Natural killer cell (primary cell): Measurements from ENCODE around the gene FAM199X. TPM values are rescaled to one million over a fixed set of nuclear protein-coding genes. Genes with fewer than 3 reads are reported as not detected.
"Not testable (repeated sequence)": the region's sequence is repeated elsewhere in the genome, so short reads cannot be mapped to it uniquely, and the experiment has no call there.

Experiments used
- ATAC-seq, 3 donors: fragments of 150-1000 bp in 2 of 3; fragments of 200-7000 bp in 1 of 3; cut with Tn5 transposase; 1 replicate in 1 of 3; 2 replicates in 2 of 3; pipeline ENCODE4 v1.10.0; 2021; ENCODE audit warnings: mild to moderate bottlenecking in 2 of 3, moderate library complexity in 2 of 3
- DNase-seq, 2 donors: peaks; one replicate each; pipeline versions ENCODE4 v3.0.0 to v3.0.0-alpha.2; 2013 to 2021; ENCODE audit warnings: mixed read lengths in 1 of 2
- H3K27ac ChIP-seq: one replicate; pipeline ENCODE4 v1.5.1; 2013; ENCODE audit warnings: mild to moderate bottlenecking, low read length
- H3K27me3 ChIP-seq: one replicate; pipeline ENCODE4 v1.6.1; 2013; ENCODE audit warnings: low read length; ENCODE audit not compliant: control insufficient read depth, insufficient read depth
- H3K36me3 ChIP-seq: one replicate; pipeline ENCODE4 v1.6.1; 2013; ENCODE audit warnings: low read length; ENCODE audit not compliant: control insufficient read depth, insufficient read depth
- H3K4me1 ChIP-seq: one replicate; pipeline ENCODE4 v1.6.1; 2013; ENCODE audit warnings: low read length; ENCODE audit not compliant: control insufficient read depth, insufficient read depth
- H3K4me3 ChIP-seq: one replicate; pipeline ENCODE4 v1.5.1; 2013; ENCODE audit warnings: low read length
- H3K9me3 ChIP-seq: one replicate; pipeline ENCODE4 v1.6.1; 2013; ENCODE audit warnings: low read length; ENCODE audit not compliant: control insufficient read depth, insufficient read depth
- H3K27ac Mint-ChIP-seq, 2 donors: one replicate each; pipeline ENCODE4 v1.8.0; 2022; ENCODE audit warnings: mild to moderate bottlenecking in 2 of 2, mixed read lengths in 2 of 2, moderate library complexity in 1 of 2
- H3K27me3 Mint-ChIP-seq, 2 donors: one replicate each; pipeline ENCODE4 v1.8.0; 2022; ENCODE audit warnings: low read depth in 2 of 2, mixed read lengths in 2 of 2
- H3K36me3 Mint-ChIP-seq: one replicate; pipeline ENCODE4 v1.8.0; 2022; ENCODE audit warnings: mixed read lengths
- H3K4me1 Mint-ChIP-seq, 2 donors: one replicate each; pipeline ENCODE4 v1.8.0; 2022; ENCODE audit warnings: mixed read lengths in 2 of 2
- H3K4me3 Mint-ChIP-seq: one replicate; pipeline ENCODE4 v1.8.0; 2022; ENCODE audit warnings: mild to moderate bottlenecking, moderate library complexity, mixed read lengths
- H3K9me3 Mint-ChIP-seq, 2 donors: one replicate each; pipeline ENCODE4 v1.8.0; 2022; ENCODE audit warnings: mixed read lengths in 2 of 2
- WGBS: methylation state at CpG from one replicate; pipeline ENCODE4 v1.1.7; 2013; ENCODE audit warnings: missing lambda C conversion rate; ENCODE audit not compliant: insufficient coverage; 5-methylcytosine and 5-hydroxymethylcytosine counted together
- intact Hi-C: fragments of 100-400 bp; cut with micrococcal nuclease; formaldehyde crosslinking; loops from one replicate; pipeline ENCODE4 v1.14.2; 2022
- total RNA-seq, 4 donors: library from RNA; stranded (reverse); fragments of 120-200 nt in 1 of 4; gene quantifications; one replicate each; pipeline versions ENCODE4 v1.2.3 to v1.2.4, GENCODE V29; 2013 to 2022
- TF ChIP-seq, protein P1 (sequence below): fragments of 200-600 bp; IDR thresholded peaks from one replicate; pipeline ENCODE4 v1.8.0; 2022; ENCODE audit warnings: antibody characterized with exemption

The FAM199X gene
- total RNA-seq, 3 donors from 2014 or later (not counting 1 experiment from before 2014, with no cell fraction given) = 31.9 to 35.9 (median 32.6) TPM

DNA sequence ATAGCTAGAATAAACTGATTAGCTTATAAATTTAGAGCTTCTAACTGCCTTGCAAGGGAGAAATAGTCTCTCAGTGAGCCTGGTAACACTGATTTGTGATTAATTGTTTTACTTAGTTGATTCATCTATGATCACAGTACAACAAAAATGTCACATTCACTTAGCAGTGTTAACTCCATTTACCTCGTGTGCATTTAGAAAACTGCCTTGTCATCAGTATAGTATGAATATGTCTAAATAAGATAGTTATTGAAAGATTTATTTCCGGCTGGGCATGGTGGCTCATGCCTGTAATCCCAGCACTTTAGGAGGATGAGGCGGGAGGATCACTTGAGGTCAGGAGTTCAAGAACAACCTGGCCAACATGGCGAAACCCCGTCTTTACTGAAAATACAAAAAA lies 39.3 kb downstream of the FAM199X start:
- 95% methylated on average over 4 of the region's 5 CpGs for WGBS
- intact Hi-C loops = no loop called here
- no peaks in the 10 kb centered on the region for H3K9me3 Mint-ChIP-seq
- H3K4me3 Mint-ChIP-seq = no peak overlapping the region
- H3K27me3 Mint-ChIP-seq = peaks cover 2 to 7% of the 10 kb centered on the region in 2 donors
- no peak overlapping the region for H3K27ac Mint-ChIP-seq
- no peak for ATAC-seq
- no peak for DNase-seq
- H3K4me1 Mint-ChIP-seq = no peaks in the 10 kb centered on the region
- H3K27me3 ChIP-seq = no peaks in the 10 kb centered on the region
- TF ChIP-seq, protein P1, sequence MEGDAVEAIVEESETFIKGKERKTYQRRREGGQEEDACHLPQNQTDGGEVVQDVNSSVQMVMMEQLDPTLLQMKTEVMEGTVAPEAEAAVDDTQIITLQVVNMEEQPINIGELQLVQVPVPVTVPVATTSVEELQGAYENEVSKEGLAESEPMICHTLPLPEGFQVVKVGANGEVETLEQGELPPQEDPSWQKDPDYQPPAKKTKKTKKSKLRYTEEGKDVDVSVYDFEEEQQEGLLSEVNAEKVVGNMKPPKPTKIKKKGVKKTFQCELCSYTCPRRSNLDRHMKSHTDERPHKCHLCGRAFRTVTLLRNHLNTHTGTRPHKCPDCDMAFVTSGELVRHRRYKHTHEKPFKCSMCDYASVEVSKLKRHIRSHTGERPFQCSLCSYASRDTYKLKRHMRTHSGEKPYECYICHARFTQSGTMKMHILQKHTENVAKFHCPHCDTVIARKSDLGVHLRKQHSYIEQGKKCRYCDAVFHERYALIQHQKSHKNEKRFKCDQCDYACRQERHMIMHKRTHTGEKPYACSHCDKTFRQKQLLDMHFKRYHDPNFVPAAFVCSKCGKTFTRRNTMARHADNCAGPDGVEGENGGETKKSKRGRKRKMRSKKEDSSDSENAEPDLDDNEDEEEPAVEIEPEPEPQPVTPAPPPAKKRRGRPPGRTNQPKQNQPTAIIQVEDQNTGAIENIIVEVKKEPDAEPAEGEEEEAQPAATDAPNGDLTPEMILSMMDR = no peak
- no peak overlapping the region for H3K4me3 ChIP-seq
- H3K27ac ChIP-seq = no peak overlapping the region
- no peaks in the 10 kb centered on the region for H3K36me3 Mint-ChIP-seq
- H3K9me3 ChIP-seq = no peaks in the 10 kb centered on the region
- H3K36me3 ChIP-seq = no peaks in the 10 kb centered on the region
- no peaks in the 10 kb centered on the region for H3K4me1 ChIP-seq

DNA sequence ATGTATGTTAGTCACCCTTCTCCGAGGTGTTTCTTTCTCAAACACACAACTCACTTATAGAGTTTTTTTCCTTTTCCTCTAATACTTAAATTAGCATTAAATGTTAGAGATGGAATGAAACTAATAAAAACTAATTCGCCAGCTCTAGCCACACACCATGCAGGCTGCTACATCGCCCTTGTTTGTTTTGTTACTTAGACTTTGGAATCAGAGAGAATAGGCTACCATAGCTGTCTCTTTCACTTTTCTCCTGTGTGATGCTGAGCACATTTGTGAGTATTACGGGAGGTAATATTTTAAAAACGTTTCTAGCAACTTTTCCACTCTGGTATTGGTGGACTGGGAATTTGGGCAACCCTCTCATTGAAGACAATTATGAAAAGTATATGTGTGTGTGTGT lies 44.9 kb downstream of the FAM199X start:
- Histone ChIP-seq H3K27me3 (no peaks in the 10 kb centered on the region), H3K27ac (no peak overlapping the region), H3K4me3 (no peak overlapping the region), H3K9me3 (no peaks in the 10 kb centered on the region), H3K36me3 (no peaks in the 10 kb centered on the region), H3K4me1 (no peaks in the 10 kb centered on the region)
- no peaks in the 10 kb centered on the region for H3K4me1 Mint-ChIP-seq
- intact Hi-C loops = no loop called here
- ATAC-seq = no peak
- no peaks in the 10 kb centered on the region for H3K36me3 Mint-ChIP-seq
- TF ChIP-seq, protein P1 = no peak
- 75% methylated on average over 2 of the region's 5 CpGs for WGBS
- no peak for DNase-seq
- peaks cover 2 to 7% of the 10 kb centered on the region in 2 donors for H3K27me3 Mint-ChIP-seq
- no peaks in the 10 kb centered on the region for H3K9me3 Mint-ChIP-seq
- no peak overlapping the region for H3K27ac Mint-ChIP-seq
- H3K4me3 Mint-ChIP-seq = no peak overlapping the region

DNA sequence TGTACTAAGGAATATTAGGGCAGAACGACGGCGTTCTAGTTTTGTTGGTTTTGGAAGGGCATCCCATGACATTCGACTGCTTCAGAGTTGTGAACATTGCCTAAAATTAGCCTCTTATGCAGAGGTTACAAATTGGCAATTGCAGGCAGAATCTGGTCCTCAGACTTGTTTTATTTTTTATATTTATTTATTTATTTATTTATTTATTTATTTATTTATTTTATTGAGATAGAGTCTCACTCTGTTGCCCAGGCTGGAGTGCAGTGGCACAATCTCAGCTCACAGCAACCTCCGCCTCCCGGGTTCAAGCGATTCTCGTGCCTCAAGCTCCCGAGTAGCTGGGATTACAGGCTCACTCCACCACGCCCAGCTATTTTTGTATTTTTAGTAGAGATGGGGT lies 63.8 kb downstream of the FAM199X start:
- H3K4me3 ChIP-seq, H3K4me3 Mint-ChIP-seq, intact Hi-C loops, ATAC-seq, H3K9me3 ChIP-seq, H3K27ac ChIP-seq, H3K36me3 Mint-ChIP-seq, H3K27ac Mint-ChIP-seq, H3K4me1 ChIP-seq, H3K9me3 Mint-ChIP-seq, H3K4me1 Mint-ChIP-seq, DNase-seq, H3K36me3 ChIP-seq, H3K27me3 Mint-ChIP-seq, H3K27me3 ChIP-seq: not testable (repeated sequence)
- WGBS = 98% methylated on average over 8 of the region's 10 CpGs

Other genes starting within 250 kb of the FAM199X start
- 10 to 100 TPM in 1 of 3 donors, 1 to 10 TPM in 2; 3.8 to 10.3 (median 5.4) TPM for gene TMSB15B, start 203.8 kb upstream of the FAM199X start, total RNA-seq
- not detected for gene H2BW1, start 152.7 kb upstream of the FAM199X start, total RNA-seq
- gene H2BW2, start 126.5 kb upstream of the FAM199X start, total RNA-seq = under 1 TPM in 1 of 3 donors, not detected in 2; 0.18 TPM
- 1 to 10 TPM; 2.0 to 4.1 (median 2.5) TPM for gene TMSB15C, start 90.2 kb upstream of the FAM199X start, total RNA-seq
- 1 to 10 TPM; 4.4 to 8.9 (median 5.6) TPM for gene ZCCHC18, start 53.9 kb upstream of the FAM199X start, total RNA-seq
- 10 to 100 TPM; 10.1 to 20.6 (median 12.8) TPM for gene SLC25A53, start 9.4 kb upstream of the FAM199X start, total RNA-seq
- not detected for gene ESX1, start 88.5 kb downstream of the FAM199X start, total RNA-seq